IMR-90 (cell line): ENCODE data around the gene KRTAP5-9. TPM values are rescaled to one million over a fixed set of nuclear protein-coding genes. Genes with fewer than 3 reads are reported as not detected.
A peak's percentile ranks its signal among the peaks of the same experiment; 100 is the strongest.

Experiments
- ATAC-seq: fragments of 200-7000 bp; cut with Tn5 transposase; 2 replicates; pipeline ENCODE4 v1.9.1; 2020; ENCODE audit warnings: low read depth, mild to moderate bottlenecking, moderate library complexity
- BruUV-seq: library from RNA; stranded (reverse); fragments of 400-500 nt; replicated peaks from 2 replicates; lab custom pipeline; 2021; lab: Mats Ljungman, UMichigan
- CTCF ChIA-PET: fragments of 300-600 bp; formaldehyde crosslinking; extraction: SDS; loops from one replicate; lab custom pipeline; 2021; ENCODE audit warnings: antibody characterized with exemption; lab: Yijun Ruan, JAX
- POLR2A ChIA-PET: fragments of 300-600 bp; sonication (Branson Sonifier 250); formaldehyde crosslinking; loops from one replicate; lab custom pipeline; 2022; ENCODE audit warnings: antibody characterized with exemption; ENCODE audit not compliant: unreplicated experiment; lab: Charles Lee
- DNase-seq: peaks from one replicate; pipeline ENCODE4 v3.0.0; 2013
- H2AFZ ChIP-seq: replicated peaks from 2 replicates; pipeline ENCODE3; 2013; ENCODE audit warnings: low read length, mild to moderate bottlenecking; ENCODE audit not compliant: poor library complexity
- H2AK5ac ChIP-seq: 2 replicates; pipeline ENCODE4 v1.6.1; 2013; ENCODE audit warnings: low read depth, low read length, inconsistent platforms
- H2AK9ac ChIP-seq: replicated peaks from 2 replicates; pipeline ENCODE3; 2013; ENCODE audit warnings: mild to moderate bottlenecking, low read depth, low read length, moderate library complexity; ENCODE audit not compliant: poor library complexity
- H2BK120ac ChIP-seq: 2 replicates; pipeline ENCODE4 v1.6.1; 2013; ENCODE audit warnings: low read depth, low read length, inconsistent platforms
- H2BK15ac ChIP-seq: 3 replicates; pipeline ENCODE4 v1.6.1; 2013; ENCODE audit warnings: low read depth, low read length, inconsistent platforms
- H2BK20ac ChIP-seq: 2 replicates; pipeline ENCODE4 v1.6.1; 2013; ENCODE audit warnings: low read depth, mild to moderate bottlenecking, inconsistent platforms, low read length, moderate library complexity
- H2BK5ac ChIP-seq: 2 replicates; pipeline ENCODE4 v1.6.1; 2013; ENCODE audit warnings: mild to moderate bottlenecking, low read depth, low read length, inconsistent platforms; ENCODE audit not compliant: poor library complexity, severe bottlenecking
- H3K14ac ChIP-seq: replicated peaks from 2 replicates; pipeline ENCODE4 v1.6.1; 2013; ENCODE audit warnings: low read depth, low read length, inconsistent platforms
- H3K18ac ChIP-seq: 2 replicates; pipeline ENCODE4 v1.6.1; 2013; ENCODE audit warnings: low read depth, low read length, control low read depth
- H3K23ac ChIP-seq: 2 replicates; pipeline ENCODE4 v1.6.1; 2013; ENCODE audit warnings: low read depth, low read length, inconsistent platforms
- H3K27ac ChIP-seq: 2 replicates; pipeline ENCODE4 v1.5.1; 2013; ENCODE audit warnings: mild to moderate bottlenecking, control low read depth, low read length; ENCODE audit not compliant: insufficient read depth
- H3K27me3 ChIP-seq: 2 replicates; pipeline ENCODE4 v1.6.1; 2013; ENCODE audit warnings: low read length; ENCODE audit not compliant: control insufficient read depth, insufficient read depth
- H3K36me3 ChIP-seq: 2 replicates; pipeline ENCODE4 v1.6.1; 2013; ENCODE audit warnings: low read length, mixed read lengths; ENCODE audit not compliant: control insufficient read depth, insufficient read depth
- H3K4ac ChIP-seq: 2 replicates; pipeline ENCODE4 v1.6.1; 2013; ENCODE audit warnings: low read depth, low read length, inconsistent platforms
- H3K4me1 ChIP-seq: 2 replicates; pipeline ENCODE4 v1.6.1; 2013; ENCODE audit warnings: low read length, mixed read lengths; ENCODE audit not compliant: control insufficient read depth, insufficient read depth
- H3K4me2 ChIP-seq: 2 replicates; pipeline ENCODE4 v1.6.1; 2013; ENCODE audit warnings: low read depth, mild to moderate bottlenecking, control low read depth, low read length, moderate library complexity
- H3K4me3 ChIP-seq: 2 replicates; pipeline ENCODE4 v1.5.1; 2013; ENCODE audit warnings: low read depth, mild to moderate bottlenecking, control low read depth, low read length, moderate library complexity; ENCODE audit not compliant: insufficient read depth
- H3K56ac ChIP-seq: 2 replicates; pipeline ENCODE4 v1.6.1; 2013; ENCODE audit warnings: low read length, inconsistent platforms; ENCODE audit not compliant: insufficient read depth; ENCODE audit errors: extremely low read depth
- H3K79me1 ChIP-seq, 2 experiments: 2 replicates each; pipeline ENCODE4 v1.6.1; 2013; ENCODE audit warnings: low read length in 2 of 2, inconsistent platforms in 1 of 2, low read depth in 1 of 2
- H3K9ac ChIP-seq: 2 replicates; pipeline ENCODE4 v1.6.1; 2013; ENCODE audit warnings: low read depth, low read length, control low read depth
- H3K9me1 ChIP-seq: 2 replicates; pipeline ENCODE4 v1.6.1; 2013; ENCODE audit warnings: low read length, inconsistent platforms; ENCODE audit not compliant: insufficient read depth
- H3K9me3 ChIP-seq: 2 replicates; pipeline ENCODE4 v1.6.1; 2013; ENCODE audit warnings: low read length; ENCODE audit not compliant: control insufficient read depth, insufficient read depth
- H4K20me1 ChIP-seq: 2 replicates; pipeline ENCODE4 v1.6.1; 2013; ENCODE audit warnings: low read length, inconsistent platforms; ENCODE audit not compliant: insufficient read depth
- H4K5ac ChIP-seq: 2 replicates; pipeline ENCODE4 v1.6.1; 2013; ENCODE audit warnings: mild to moderate bottlenecking, low read depth, low read length, control low read depth
- H4K8ac ChIP-seq, 2 experiments: 2 replicates each; pipeline ENCODE4 v1.6.1; 2013; ENCODE audit warnings: low read depth in 2 of 2, low read length in 2 of 2, control low read depth in 1 of 2, inconsistent platforms in 1 of 2
- H4K91ac ChIP-seq: 2 replicates; pipeline ENCODE4 v1.6.1; 2013; ENCODE audit warnings: low read depth, low read length, inconsistent platforms; ENCODE audit not compliant: insufficient read depth
- CEBPB ChIP-seq: IDR thresholded peaks from 2 replicates; pipeline ENCODE4 v1.6.1; 2012; ENCODE audit warnings: low read depth, low read length, improper control_type of control experiment
- CHD1 ChIP-seq: IDR thresholded peaks from 2 replicates; pipeline ENCODE4 v1.6.1; 2012; ENCODE audit warnings: low read depth, low read length, improper control_type of control experiment
- FOS ChIP-seq: fragments of 150-350 bp; IDR thresholded peaks from 2 replicates; pipeline ENCODE4 v1.6.1; 2016; ENCODE audit warnings: low read depth, low read length
- RCOR1 ChIP-seq: IDR thresholded peaks from 2 replicates; pipeline ENCODE4 v1.6.1; 2012; ENCODE audit warnings: mild to moderate bottlenecking, low read length, improper control_type of control experiment; ENCODE audit not compliant: insufficient replicate concordance
- WGBS, 2 experiments: methylation state at CpG; one replicate each; pipeline versions ENCODE4 v1.1.5 to v1.1.7; 2013; ENCODE audit warnings: missing lambda C conversion rate in 2 of 2; ENCODE audit not compliant: insufficient read length in 1 of 2; ENCODE audit errors: extremely low coverage in 2 of 2; 5-methylcytosine and 5-hydroxymethylcytosine counted together
- dilution Hi-C: fragments of 300-500 bp; cut with HindIII; formaldehyde crosslinking; loops from one replicate; pipeline ENCODE4 v1.14.3; 2018; ENCODE audit warnings: low sequenced_read_pairs; ENCODE audit not compliant: unreplicated experiment
- in situ Hi-C: fragments of 300-500 bp; cut with MboI; formaldehyde crosslinking; loops from 3 replicates; pipeline ENCODE4 v1.14.3; 2019; ENCODE audit warnings: low sequenced_read_pairs, inconsistent platforms, mixed read lengths
- intact Hi-C: fragments of 100-400 bp; cut with micrococcal nuclease; formaldehyde crosslinking; loops from 2 replicates; pipeline ENCODE4 v1.10.0; 2022
- polyA plus RNA-seq, 3 experiments: library from polyadenylated mRNA; depleted of rRNA; stranded (reverse); fragments of >200 nt; gene quantifications; 2 replicates each; pipeline ENCODE4 v1.2.3, GENCODE V29; 2012; ENCODE audit warnings: low replicate concordance in 1 of 3
- total RNA-seq: library from RNA; depleted of rRNA; stranded (reverse); fragments of >200 nt; gene quantifications from 2 replicates; pipeline ENCODE4 v1.2.3, GENCODE V29; 2012
- TF ChIP-seq, protein P1 (sequence below): conservative IDR thresholded peaks from 2 replicates; pipeline ENCODE4 v1.5.1; 2012; ENCODE audit warnings: mild to moderate bottlenecking, low read depth, low read length, improper control_type of control experiment

The KRTAP5-9 gene
- total and polyA plus RNA-seq, 2 of the 4 experiments (the other 2 are of a cell fraction), result 0.09 TPM; not detected in 1

DNA sequence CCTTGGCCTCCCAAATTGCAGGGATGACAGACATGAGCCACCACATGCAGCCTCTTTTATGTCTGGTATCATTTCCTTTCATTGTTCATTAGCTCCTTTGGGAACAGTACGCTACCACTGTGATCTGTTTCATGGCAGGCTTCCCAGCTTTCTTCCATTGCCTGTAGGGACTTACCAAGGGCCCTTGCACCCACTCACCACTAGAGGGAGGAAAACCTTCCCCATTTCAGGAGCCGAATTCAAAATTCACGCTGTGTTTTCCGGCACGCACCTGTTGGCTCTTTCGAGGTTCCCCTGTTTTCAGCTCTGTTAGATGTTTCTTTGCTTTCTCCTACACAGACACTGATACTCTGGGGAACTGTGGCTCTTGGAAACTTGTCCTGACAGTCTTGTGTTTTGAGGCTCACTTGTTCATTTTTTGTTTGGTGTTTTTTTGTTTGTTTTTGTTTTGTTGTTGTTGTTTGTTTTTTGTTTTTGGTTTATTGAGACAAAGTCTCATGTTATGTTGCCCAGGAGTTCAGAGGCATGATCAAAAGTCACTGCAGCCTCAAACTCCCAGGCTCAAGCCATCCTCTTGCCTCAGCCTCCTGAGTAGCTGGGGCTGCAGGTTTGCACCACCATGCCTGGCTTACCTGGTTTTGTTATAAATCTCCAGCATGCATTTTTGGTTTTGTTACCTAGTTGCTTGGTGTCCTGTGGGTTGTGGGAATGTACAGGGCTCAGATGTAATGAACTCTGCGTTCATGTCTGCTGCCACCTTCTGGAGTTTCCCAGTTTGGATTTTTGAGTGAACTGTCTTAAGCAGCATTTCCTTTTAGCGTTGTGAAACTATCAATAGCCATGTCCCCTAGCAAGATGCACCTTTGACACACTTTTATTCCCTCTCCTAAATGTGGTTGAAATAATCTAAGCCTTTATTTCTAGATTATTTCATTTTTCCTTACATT lies 32.1 kb downstream of the KRTAP5-9 start:
- H3K14ac ChIP-seq, result no peak overlapping the region
- no TSS peak for BruUV-seq
- no peaks in the 10 kb centered on the region for H4K20me1 ChIP-seq
- H2BK15ac ChIP-seq, result no peak overlapping the region
- intact Hi-C loops (no loop called here), in situ Hi-C loops (no loop called here), dilution Hi-C loops (no loop called here)
- peak; percentile 72 for DNase-seq
- H3K23ac ChIP-seq, result no peak overlapping the region
- TF ChIP-seq CHD1 (no peak), RCOR1 (no peak), FOS (no peak), CEBPB (no peak)
- TF ChIP-seq, protein P1, sequence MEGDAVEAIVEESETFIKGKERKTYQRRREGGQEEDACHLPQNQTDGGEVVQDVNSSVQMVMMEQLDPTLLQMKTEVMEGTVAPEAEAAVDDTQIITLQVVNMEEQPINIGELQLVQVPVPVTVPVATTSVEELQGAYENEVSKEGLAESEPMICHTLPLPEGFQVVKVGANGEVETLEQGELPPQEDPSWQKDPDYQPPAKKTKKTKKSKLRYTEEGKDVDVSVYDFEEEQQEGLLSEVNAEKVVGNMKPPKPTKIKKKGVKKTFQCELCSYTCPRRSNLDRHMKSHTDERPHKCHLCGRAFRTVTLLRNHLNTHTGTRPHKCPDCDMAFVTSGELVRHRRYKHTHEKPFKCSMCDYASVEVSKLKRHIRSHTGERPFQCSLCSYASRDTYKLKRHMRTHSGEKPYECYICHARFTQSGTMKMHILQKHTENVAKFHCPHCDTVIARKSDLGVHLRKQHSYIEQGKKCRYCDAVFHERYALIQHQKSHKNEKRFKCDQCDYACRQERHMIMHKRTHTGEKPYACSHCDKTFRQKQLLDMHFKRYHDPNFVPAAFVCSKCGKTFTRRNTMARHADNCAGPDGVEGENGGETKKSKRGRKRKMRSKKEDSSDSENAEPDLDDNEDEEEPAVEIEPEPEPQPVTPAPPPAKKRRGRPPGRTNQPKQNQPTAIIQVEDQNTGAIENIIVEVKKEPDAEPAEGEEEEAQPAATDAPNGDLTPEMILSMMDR, result peak; percentile 70
- no peak overlapping the region for H2AK5ac ChIP-seq
- H4K91ac ChIP-seq, result no peak overlapping the region
- H2BK5ac ChIP-seq, result no peak overlapping the region
- peak; percentile 98 for ATAC-seq
- H3K36me3 ChIP-seq, result no peaks in the 10 kb centered on the region
- no peak overlapping the region for H3K4me2 ChIP-seq
- H3K27me3 ChIP-seq, result peaks cover 18% of the 10 kb centered on the region
- CTCF ChIA-PET, result interaction anchor here (0.7 to 1.4 kb wide), 4 partner anchors 9 to 40 kb away, joined by 3 to 4 read pairs (median 4); no protein-coding TSS in a partner anchor
- H2BK120ac ChIP-seq, result no peak overlapping the region
- no peak overlapping the region for H3K18ac ChIP-seq
- H4K8ac ChIP-seq, result no peak overlapping the region
- no peak overlapping the region for H2BK20ac ChIP-seq
- no CpG with 5 or more reads among the region's 8 CpGs for WGBS, 2 experiments
- H3K56ac ChIP-seq, result no peak overlapping the region
- H4K5ac ChIP-seq, result no peak overlapping the region
- no peaks in the 10 kb centered on the region for H3K9me3 ChIP-seq
- no peak overlapping the region for H3K9ac ChIP-seq
- no peak overlapping the region for H3K27ac ChIP-seq
- no peak overlapping the region for H2AK9ac ChIP-seq
- H3K4ac ChIP-seq, result no peak overlapping the region
- H3K9me1 ChIP-seq, result no peaks in the 10 kb centered on the region
- no peaks in the 10 kb centered on the region for H3K79me1 ChIP-seq
- no peaks in the 10 kb centered on the region for H3K4me1 ChIP-seq
- POLR2A ChIA-PET, result no interaction called here
- H2AFZ ChIP-seq, result no peak overlapping the region
- no peak overlapping the region for H3K4me3 ChIP-seq
